Sciatic nerve (tissue), 2 donors: ENCODE data around the gene UBL4A. TPM values are rescaled to one million over a fixed set of nuclear protein-coding genes. Genes with fewer than 3 reads are reported as not detected.

Source experiments
- ATAC-seq: fragments of 200-7000 bp; cut with Tn5 transposase; one replicate; pipeline ENCODE4 v1.9.1; 2020; ENCODE audit warnings: mild to moderate bottlenecking, moderate library complexity
- DNase-seq: peaks from one replicate; pipeline ENCODE4 v3.0.0-alpha.2; 2020; ENCODE audit warnings: low spot score
- intact Hi-C: fragments of 100-400 bp; cut with DNase I; formaldehyde crosslinking; loops from one replicate; pipeline ENCODE4 v1.14.2; 2022
- total RNA-seq: library from RNA; stranded (reverse); fragmentation: NEBNext Ultra II Directional; extraction: Animal tissue kit (Norgen Biotek cat#: 25700); gene quantifications from one replicate; pipeline ENCODE4 v1.2.1, GENCODE V29; 2021
- donor health status: DM: no; HTN: no; CAD: no.
- donor health status: DM: no; HTN: no; CAD: no.

The UBL4A gene
- total RNA-seq, 1 donor from 2014 or later, result 29.4 TPM

DNA sequence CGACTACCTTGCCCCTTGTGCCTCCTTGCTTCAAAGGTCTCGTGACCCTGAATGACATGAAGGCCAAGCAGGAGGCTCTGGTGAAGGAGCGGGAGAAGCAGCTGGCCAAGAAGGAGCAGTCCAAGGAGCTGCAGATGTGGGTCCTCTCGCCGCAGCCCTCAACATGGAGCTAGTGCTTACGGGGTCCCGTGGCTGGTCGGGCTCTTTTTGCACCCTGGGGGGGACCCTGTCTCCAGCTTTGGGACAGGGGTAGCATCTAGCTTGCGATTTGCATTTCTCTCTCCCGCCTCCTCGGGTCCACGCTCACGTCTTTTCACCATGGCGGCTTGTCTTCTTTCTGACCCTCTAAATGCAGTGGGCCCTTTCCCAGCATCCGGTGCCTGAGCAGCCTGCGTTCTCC lies 40.6 kb downstream of the UBL4A start:
- DNase-seq (no peak), ATAC-seq (no peak)
- intact Hi-C loops, result no loop called here

DNA sequence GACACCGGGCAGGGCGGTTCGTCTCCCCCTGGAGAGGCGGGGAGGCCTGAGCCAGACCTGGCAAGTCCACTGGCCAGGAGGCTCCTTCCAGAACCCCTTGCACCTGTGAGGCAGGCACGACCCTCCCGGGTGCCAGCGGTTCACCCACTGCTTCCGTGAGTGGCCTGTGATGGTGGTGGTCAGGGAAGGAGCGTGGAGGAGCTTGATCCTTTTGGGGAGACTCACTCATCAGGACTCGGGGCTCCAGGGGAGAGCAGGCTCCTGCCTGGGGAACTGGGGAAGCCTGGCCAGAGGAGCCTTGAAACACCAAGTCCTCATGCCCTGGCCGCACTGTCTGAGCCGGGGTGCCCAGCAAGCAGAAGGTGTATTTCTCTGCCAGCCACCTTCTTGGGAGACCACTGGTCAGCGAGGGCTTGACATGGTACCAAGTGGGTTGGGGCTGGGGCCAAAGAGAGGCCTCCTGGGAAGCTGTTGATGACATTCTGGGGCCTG lies 41.6 kb downstream of the UBL4A start:
- DNase-seq (no peak), ATAC-seq (no peak)
- intact Hi-C loops, result no loop called here

DNA sequence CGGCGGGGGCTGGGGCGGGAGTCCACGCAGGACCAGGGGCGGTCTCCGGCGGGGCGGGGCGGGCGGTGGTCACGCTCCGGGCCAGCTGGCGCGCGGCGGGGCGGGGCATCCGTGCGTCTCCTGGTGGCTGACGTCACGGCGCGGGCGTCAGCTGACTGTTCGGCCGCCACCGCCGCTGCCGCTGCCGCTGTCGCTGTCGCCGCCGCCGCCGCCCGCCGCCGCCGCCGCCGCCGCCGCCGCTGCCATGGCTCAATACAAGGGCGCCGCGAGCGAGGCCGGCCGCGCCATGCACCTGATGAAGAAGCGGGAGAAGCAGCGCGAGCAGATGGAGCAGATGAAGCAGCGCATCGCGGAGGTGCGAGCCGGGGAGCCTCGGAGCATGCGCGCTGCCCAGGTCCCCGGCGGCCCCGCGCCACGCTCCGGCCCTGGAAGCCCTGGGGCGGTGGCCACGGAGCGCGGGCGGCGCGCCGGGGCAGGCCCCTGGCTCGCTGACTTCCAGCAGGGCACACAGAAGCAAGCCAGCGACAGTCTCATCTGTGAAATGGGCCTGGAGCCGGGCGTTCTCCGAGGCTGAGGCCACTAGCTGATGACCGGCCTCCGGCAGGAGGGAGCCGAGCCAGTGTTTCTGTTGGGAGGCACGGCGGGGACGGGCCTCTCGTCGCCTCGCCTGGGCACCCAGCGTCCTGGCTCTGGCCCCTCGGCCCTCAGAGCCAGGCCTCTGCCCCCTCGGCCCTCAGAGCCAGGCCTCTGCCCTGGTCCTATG lies 42.2 kb downstream of the UBL4A start, which contains the start of gene FAM50A:
FAM50A (plus strand) TSS at position 150 of the 763 bp plus-strand sequence; CDS start at position 245, 95 bp downstream.
- DNase-seq, result peak; percentile 88
- ATAC-seq, result peak; percentile 86
- intact Hi-C loops, result no loop called here

- ATAC-seq, result peak; percentile 9
- DNase-seq, result no peak
- intact Hi-C loops, result no loop called here
Observed at GRCh38 chrX:154443479-154443910, 42.9 kb downstream of the UBL4A start.

DNA sequence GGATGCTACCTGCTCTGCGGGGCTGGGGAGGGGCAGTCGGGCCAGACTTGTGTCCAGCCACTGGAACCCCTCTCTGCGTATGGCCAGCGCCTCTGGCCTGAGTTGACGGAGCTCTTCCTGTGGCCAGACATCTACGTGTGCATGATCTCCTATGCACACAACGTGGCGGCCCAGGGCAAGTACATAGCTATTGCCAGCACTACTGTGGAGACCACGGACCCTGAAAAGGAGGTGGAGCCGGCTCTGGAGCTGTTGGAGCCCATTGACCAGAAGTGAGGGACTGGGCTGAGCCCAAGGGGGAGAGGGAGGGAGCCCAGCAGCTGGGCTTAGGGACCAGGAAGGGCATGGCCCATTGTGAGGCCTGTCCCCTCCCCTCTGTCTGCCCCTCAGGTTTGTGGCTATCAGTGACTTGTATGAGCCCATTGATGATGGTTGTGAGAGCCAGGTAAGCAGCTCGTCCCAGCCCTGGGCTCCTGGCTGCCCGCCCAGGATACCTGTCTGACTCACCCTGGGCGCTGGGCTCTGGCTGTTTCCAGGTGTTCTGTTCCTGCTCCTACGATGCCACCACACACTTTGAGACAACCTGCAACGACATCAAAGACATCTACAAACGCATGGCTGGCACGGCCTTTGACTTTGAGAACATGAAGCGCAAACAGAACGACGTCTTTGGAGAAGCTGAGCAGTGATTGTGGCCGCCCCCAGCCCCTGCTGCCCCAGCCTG lies 44.3 kb downstream of the UBL4A start:
- DNase-seq, result no peak
- intact Hi-C loops, result no loop called here

DNA sequence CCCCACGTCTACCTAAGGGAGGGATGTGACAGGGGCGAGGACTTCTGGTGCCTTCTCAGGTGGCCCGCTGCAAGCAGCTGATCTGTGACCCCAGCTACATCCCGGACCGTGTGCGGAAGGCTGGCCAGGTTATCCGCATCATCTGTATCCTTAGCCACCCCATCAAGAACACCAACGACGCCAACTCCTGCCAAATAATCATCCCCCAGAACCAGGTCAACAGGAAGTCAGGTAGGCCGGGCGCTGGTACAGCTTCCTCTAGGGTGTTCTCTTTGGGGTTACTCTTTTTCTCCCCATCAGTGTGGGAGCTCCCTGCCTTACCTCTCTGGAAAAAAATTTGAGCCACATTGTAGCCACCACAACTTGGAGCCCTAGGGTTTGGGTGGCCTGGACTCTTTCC lies 44.9 kb downstream of the UBL4A start:
- DNase-seq, result no peak
- intact Hi-C loops, result no loop called here
- ATAC-seq, result no peak

More for the DNA sequence above, 44.3 kb downstream of the UBL4A start:
- ATAC-seq, result no peak

GRCh38 chrX:154440623-154441357 lies 45.6 kb downstream of the UBL4A start:
- DNase-seq (no peak), ATAC-seq (no peak)
- intact Hi-C loops, result no loop called here

- ATAC-seq (no peak), DNase-seq (no peak)
- intact Hi-C loops, result no loop called here
Observed at GRCh38 chrX:154439841-154440240, 46.6 kb downstream of the UBL4A start.

DNA sequence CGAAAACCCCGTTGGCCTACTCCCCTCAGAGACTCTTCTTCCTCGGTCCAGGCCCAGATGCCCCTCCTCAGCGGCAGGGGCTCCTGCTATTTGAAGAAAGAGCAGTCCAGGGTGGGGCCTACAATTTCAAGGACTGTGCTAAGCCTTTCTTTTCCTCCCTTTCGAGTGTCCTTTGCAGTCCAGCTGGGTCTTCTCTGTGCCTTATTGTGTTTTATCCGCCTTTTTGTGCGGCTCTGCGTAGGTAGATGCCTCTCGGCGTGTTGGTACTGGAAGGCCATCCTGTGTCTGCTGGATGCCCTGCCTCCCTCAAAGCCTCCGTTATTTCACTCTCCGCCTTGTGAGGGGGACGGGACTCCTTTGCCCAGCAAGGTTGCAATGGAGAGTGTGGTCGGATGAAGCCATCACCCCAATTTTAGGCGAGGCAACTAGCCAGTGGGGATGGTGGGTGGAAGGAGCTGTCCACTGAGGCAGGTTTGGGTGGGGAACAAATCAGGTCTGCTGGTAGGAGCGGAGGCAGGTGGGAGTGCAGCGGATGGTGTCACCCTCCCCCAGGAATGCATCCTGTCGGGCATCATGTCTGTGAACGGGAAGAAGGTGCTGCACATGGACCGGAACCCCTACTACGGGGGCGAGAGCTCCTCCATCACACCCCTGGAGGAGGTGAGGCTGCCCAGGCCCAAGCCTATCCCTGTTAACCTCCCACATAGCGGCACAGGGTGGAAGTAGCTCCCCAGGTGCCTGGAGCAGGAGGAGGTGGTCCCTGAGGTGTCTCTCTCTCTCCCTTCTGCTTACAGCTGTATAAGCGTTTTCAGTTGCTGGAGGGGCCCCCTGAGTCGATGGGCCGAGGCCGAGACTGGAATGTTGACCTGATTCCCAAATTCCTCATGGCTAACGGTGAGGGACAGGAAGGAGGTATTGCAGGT lies 48.2 kb downstream of the UBL4A start:
- intact Hi-C loops, result no loop called here
- no peak for DNase-seq
- ATAC-seq, result no peak

DNA sequence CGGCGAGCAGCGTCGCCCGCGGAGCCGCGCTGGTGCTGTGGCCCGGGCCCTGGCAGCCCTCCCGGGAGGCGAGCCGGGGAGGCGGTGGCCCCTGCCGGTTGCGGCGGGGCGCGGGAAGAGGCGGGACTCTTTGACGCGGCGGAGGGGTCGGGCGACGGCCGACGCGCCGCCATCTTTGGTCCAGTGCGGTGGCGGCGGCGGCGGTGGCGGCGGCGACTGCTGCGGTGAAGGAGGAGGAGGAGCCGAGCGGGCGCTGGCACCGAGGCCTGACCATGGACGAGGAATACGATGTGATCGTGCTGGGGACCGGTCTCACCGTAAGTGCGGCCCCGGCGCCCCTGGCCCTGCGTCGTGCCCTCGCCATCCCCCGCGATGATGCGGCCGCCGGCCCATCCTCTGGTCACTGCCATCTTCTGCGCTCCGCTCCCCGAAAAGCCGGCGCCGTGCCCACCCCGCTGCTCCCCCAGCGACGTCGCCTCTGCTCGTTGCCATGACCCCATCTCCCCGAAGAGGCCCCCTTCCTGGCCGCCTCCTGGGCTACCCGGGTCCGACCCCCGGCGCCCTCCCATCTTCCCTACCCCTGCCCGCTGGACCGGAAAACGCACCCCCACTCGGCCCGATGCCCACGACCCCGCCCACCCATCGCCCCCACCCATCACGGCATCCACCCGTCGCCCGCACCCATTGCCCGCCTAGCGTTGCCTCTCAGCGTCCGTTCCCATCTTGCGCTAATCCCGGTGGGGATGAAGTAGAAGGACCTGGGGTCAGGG lies 49.2 kb downstream of the UBL4A start, which contains the start of gene GDI1:
GDI1 (plus strand) TSS at position 172 of the 770 bp plus-strand sequence; CDS start at position 273, 101 bp downstream.
- DNase-seq (no peak), ATAC-seq (peak; percentile 38)
- intact Hi-C loops, result no loop called here

DNA sequence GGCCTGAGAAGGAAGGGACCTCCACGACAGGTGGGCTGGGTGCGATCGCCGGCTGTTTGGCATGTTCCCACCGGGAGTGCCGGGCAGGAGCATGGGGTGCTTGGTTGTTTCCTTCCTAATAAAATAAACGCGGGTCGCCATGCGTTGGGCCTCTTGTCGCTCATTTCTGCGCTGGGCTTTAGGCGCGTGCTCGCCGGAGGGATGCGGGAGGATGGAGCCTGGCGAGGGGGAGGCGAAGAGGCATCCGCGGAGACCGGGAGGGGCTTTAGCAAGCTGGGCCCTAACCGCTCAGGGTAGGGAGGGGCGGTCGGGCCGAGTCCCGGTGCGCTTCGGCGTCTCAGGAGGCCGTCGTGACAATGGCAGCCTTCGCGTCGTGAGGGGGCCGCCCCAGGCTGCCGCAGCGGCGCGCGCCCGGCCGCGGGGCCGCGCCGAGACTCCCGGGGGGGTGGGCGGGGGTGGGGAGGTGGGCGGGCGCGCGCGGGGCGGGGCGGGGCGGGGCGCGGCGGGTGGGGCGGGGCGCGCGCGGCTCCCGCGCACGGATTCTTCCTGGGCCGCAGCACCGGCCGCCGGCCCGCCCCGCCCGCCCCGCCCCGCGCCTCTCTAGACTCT lies 49.9 kb downstream of the UBL4A start:
- intact Hi-C loops, result no loop called here

GRCh38 chrX:154435171-154435733 lies 51.2 kb downstream of the UBL4A start:
- intact Hi-C loops, result no loop called here
- ATAC-seq (no peak), DNase-seq (no peak)

More for the DNA sequence above, 49.9 kb downstream of the UBL4A start:
- no peak for DNase-seq
- peak; percentile 35 for ATAC-seq

GRCh38 chrX:154434394-154435168 lies 51.8 kb downstream of the UBL4A start:
- ATAC-seq (no peak), DNase-seq (no peak)
- intact Hi-C loops, result no loop called here
